CD14-positive monocyte (primary cell): Measurements from ENCODE around the gene PHLDA3. TPM values are rescaled to one million over a fixed set of nuclear protein-coding genes. Genes with fewer than 3 reads are reported as not detected.

Experiments
- DNase-seq, 3 donors: peaks; one replicate each; pipeline ENCODE4 v3.0.0-alpha.2; 2011 to 2022
- H2AFZ ChIP-seq: 2 replicates; pipeline ENCODE4 v1.6.0; 2012; ENCODE audit warnings: mild to moderate bottlenecking, low read depth, low read length, inconsistent platforms; ENCODE audit not compliant: insufficient read depth, poor library complexity, severe bottlenecking
- H3K27ac ChIP-seq, 2 donors: 1 replicate in 1 of 2; 2 replicates in 1 of 2; pipeline ENCODE4 v1.5.1; 2012 to 2013; ENCODE audit warnings: low read length in 2 of 2, control low read depth in 1 of 2, inconsistent platforms in 1 of 2, low read depth in 1 of 2, mild to moderate bottlenecking in 1 of 2
- H3K27me3 ChIP-seq, 2 donors: one replicate each; pipeline versions ENCODE4 v1.6.0 to v1.6.1; 2011 to 2013; ENCODE audit warnings: low read length in 2 of 2; ENCODE audit not compliant: control insufficient read depth in 2 of 2, insufficient read depth in 2 of 2
- H3K36me3 ChIP-seq, 2 donors: replicated peaks in 1 of 2; 1 replicate in 1 of 2; 2 replicates in 1 of 2; pipeline versions ENCODE4 v1.5.1 to v1.6.1; 2012 to 2013; ENCODE audit warnings: low read length in 2 of 2, control low read depth in 1 of 2, inconsistent platforms in 1 of 2, mild to moderate bottlenecking in 1 of 2; ENCODE audit not compliant: insufficient read depth in 2 of 2, control insufficient read depth in 1 of 2
- H3K4me1 ChIP-seq, 2 donors: 1 replicate in 1 of 2; 2 replicates in 1 of 2; pipeline versions ENCODE4 v1.5.1 to v1.6.1; 2012 to 2013; ENCODE audit warnings: low read length in 2 of 2, control low read depth in 1 of 2, inconsistent platforms in 1 of 2, mild to moderate bottlenecking in 1 of 2, moderate library complexity in 1 of 2; ENCODE audit not compliant: insufficient read depth in 2 of 2, control insufficient read depth in 1 of 2
- H3K4me2 ChIP-seq: replicated peaks from 2 replicates; pipeline ENCODE3; 2012; ENCODE audit warnings: low read length, moderate library complexity, mild to moderate bottlenecking; ENCODE audit not compliant: poor library complexity, severe bottlenecking; ENCODE audit errors: extremely low read depth
- H3K4me3 ChIP-seq, 3 experiments: fragments of 200-600 bp in 1 of 3; sonication (generic) in 1 of 3; replicated peaks in 1 of 3; 1 replicate in 2 of 3; 2 replicates in 1 of 3; pipeline ENCODE4 v1.5.1; 2011 to 2013; ENCODE audit warnings: low read length in 3 of 3, mild to moderate bottlenecking in 3 of 3, control low read depth in 2 of 3, low read depth in 2 of 3, inconsistent platforms in 1 of 3, moderate library complexity in 1 of 3
- H3K79me2 ChIP-seq: 2 replicates; pipeline ENCODE4 v1.6.0; 2012; ENCODE audit warnings: mild to moderate bottlenecking, control low read depth, inconsistent platforms, low read length, moderate library complexity; ENCODE audit not compliant: insufficient read depth
- H3K9ac ChIP-seq: 2 replicates; pipeline ENCODE4 v1.6.0; 2017; ENCODE audit warnings: low read length, mild to moderate bottlenecking; ENCODE audit not compliant: insufficient read depth, poor library complexity, severe bottlenecking
- H3K9me3 ChIP-seq, 2 donors: replicated peaks in 1 of 2; 1 replicate in 1 of 2; 2 replicates in 1 of 2; pipeline versions ENCODE4 v1.5.1 to v1.6.1; 2012 to 2013; ENCODE audit warnings: low read length in 2 of 2, control low read depth in 1 of 2; ENCODE audit not compliant: control insufficient read depth in 1 of 2, insufficient read depth in 1 of 2
- H4K20me1 ChIP-seq: 2 replicates; pipeline ENCODE4 v1.6.0; 2012; ENCODE audit warnings: mild to moderate bottlenecking, low read length, control low read depth, moderate library complexity; ENCODE audit not compliant: insufficient read depth
- H3K27ac Mint-ChIP-seq, 7 donors: one replicate each; pipeline ENCODE4 v1.8.0; 2020; ENCODE audit warnings: mild to moderate bottlenecking in 7 of 7, mixed read lengths in 7 of 7, moderate library complexity in 6 of 7, inconsistent platforms in 2 of 7
- H3K27me3 Mint-ChIP-seq, 3 donors: one replicate each; pipeline ENCODE4 v1.8.0; 2021 to 2022; ENCODE audit warnings: low read depth in 3 of 3, mild to moderate bottlenecking in 3 of 3, mixed read lengths in 3 of 3, moderate library complexity in 3 of 3, inconsistent platforms in 1 of 3
- H3K36me3 Mint-ChIP-seq, 2 donors: one replicate each; pipeline ENCODE4 v1.8.0; 2020; ENCODE audit warnings: mixed read lengths in 2 of 2, inconsistent platforms in 1 of 2, mild to moderate bottlenecking in 1 of 2
- H3K4me1 Mint-ChIP-seq: one replicate; pipeline ENCODE4 v1.8.0; 2020; ENCODE audit warnings: mild to moderate bottlenecking, mixed read lengths
- H3K4me3 Mint-ChIP-seq, 2 donors: one replicate each; pipeline ENCODE4 v1.8.0; 2020; ENCODE audit warnings: mild to moderate bottlenecking in 2 of 2, mixed read lengths in 2 of 2, moderate library complexity in 1 of 2
- H3K9me3 Mint-ChIP-seq, 7 donors: one replicate each; pipeline ENCODE4 v1.8.0; 2020 to 2022; ENCODE audit warnings: mixed read lengths in 7 of 7, mild to moderate bottlenecking in 6 of 7, moderate library complexity in 6 of 7, inconsistent platforms in 2 of 7
- WGBS: methylation state at CpG from one replicate; pipeline ENCODE4 v1.1.5; 2013; ENCODE audit warnings: missing lambda C conversion rate; ENCODE audit not compliant: insufficient coverage; 5-methylcytosine and 5-hydroxymethylcytosine counted together
- intact Hi-C, 2 donors: fragments of 100-400 bp; cut with micrococcal nuclease; formaldehyde crosslinking; loops; one replicate each; pipeline versions ENCODE4 v1.15.0 to v1.15.1; 2023
- polyA plus RNA-seq, 3 donors: library from polyadenylated mRNA; depleted of rRNA in 1 of 3; unstranded in 2 of 3; stranded (reverse) in 1 of 3; fragments of 300-500 nt in 2 of 3; fragments of >200 nt in 1 of 3; fragmentation: Illumina TruSeq in 2 of 3; gene quantifications; 1 replicate in 2 of 3; 2 replicates in 1 of 3; pipeline ENCODE4 v1.2.3, GENCODE V29; 2012 to 2021
- TF ChIP-seq, protein P1 (sequence below): fragments of 200-600 bp; IDR thresholded peaks from one replicate; pipeline ENCODE4 v1.8.0; 2022; ENCODE audit warnings: antibody characterized with exemption, mild to moderate bottlenecking

The PHLDA3 gene
- polyA plus RNA-seq, 3 donors = 0.08 TPM; not detected in 2

DNA sequence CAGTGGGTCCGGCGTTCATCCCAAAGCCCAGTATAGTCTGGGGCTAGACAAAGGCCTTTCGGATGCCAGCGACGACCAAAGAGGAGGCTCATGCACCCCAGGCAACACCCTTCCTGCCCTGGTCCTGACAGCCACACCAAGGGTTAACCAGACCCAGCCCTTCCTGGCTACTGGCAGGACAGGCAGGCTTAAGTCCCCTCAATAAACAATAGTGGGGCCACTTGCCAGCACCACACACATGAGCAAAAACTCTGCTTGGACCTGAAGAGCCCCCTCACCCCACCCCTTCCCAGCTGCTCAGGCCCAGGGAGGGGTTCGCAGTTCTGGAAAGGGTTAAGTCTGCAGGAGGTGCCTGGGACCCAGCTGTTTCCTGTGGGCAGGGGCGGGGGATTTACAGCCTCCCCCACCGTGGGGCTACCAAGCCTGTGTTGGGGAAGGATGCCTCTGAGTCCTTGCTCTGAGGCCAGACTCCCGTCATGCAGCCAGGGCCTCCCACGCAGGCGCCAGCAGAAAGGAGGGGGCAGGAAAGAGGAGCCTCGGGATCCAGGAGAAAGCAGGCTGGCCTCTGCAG lies 18.2 kb downstream of the PHLDA3 start:
- Mint-ChIP-seq H3K4me3 (no peak overlapping the region), H3K9me3 (no peaks in the 10 kb centered on the region), H3K27ac (peak overlapping the region in 1 of 7 donors; percentile 54), H3K27me3 (peaks cover 8 to 17% (median 13%) of the 10 kb centered on the region in 3 donors), H3K36me3 (no peaks in the 10 kb centered on the region), H3K4me1 (peaks cover 22% of the 10 kb centered on the region)
- peak overlapping the region; percentile 46 for H2AFZ ChIP-seq
- no peak for DNase-seq
- no peak overlapping the region for H3K4me3 ChIP-seq
- intact Hi-C loops = no loop called here
- TF ChIP-seq, protein P1, sequence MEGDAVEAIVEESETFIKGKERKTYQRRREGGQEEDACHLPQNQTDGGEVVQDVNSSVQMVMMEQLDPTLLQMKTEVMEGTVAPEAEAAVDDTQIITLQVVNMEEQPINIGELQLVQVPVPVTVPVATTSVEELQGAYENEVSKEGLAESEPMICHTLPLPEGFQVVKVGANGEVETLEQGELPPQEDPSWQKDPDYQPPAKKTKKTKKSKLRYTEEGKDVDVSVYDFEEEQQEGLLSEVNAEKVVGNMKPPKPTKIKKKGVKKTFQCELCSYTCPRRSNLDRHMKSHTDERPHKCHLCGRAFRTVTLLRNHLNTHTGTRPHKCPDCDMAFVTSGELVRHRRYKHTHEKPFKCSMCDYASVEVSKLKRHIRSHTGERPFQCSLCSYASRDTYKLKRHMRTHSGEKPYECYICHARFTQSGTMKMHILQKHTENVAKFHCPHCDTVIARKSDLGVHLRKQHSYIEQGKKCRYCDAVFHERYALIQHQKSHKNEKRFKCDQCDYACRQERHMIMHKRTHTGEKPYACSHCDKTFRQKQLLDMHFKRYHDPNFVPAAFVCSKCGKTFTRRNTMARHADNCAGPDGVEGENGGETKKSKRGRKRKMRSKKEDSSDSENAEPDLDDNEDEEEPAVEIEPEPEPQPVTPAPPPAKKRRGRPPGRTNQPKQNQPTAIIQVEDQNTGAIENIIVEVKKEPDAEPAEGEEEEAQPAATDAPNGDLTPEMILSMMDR = no peak
- no peak overlapping the region for H3K9ac ChIP-seq
- no peaks in the 10 kb centered on the region for H3K9me3 ChIP-seq
- no peaks in the 10 kb centered on the region for H4K20me1 ChIP-seq
- WGBS = 31% methylated on average over 11 of the region's 12 CpGs
- H3K27ac ChIP-seq = no peak overlapping the region
- H3K79me2 ChIP-seq = no peaks in the 10 kb centered on the region
- H3K4me1 ChIP-seq = peaks cover 12 to 17% of the 10 kb centered on the region in 2 donors
- H3K36me3 ChIP-seq = no peaks in the 10 kb centered on the region
- no peak overlapping the region for H3K4me2 ChIP-seq
- no peaks in the 10 kb centered on the region for H3K27me3 ChIP-seq

GRCh38 chr1:201448990-201449389 lies 20.0 kb downstream of the PHLDA3 start:
- no peak overlapping the region for H3K4me3 Mint-ChIP-seq
- peak overlapping the region; percentile 15 for H3K9ac ChIP-seq

More at GRCh38 chr1:201448990-201449389, 20.0 kb downstream of the PHLDA3 start:
- Histone ChIP-seq H3K9me3 (no peaks in the 10 kb centered on the region), H3K4me1 (peaks cover 11 to 14% of the 10 kb centered on the region in 2 donors), H3K36me3 (no peaks in the 10 kb centered on the region), H3K27ac (no peak overlapping the region), H3K79me2 (no peaks in the 10 kb centered on the region), H3K4me3 (no peak overlapping the region), H3K27me3 (no peaks in the 10 kb centered on the region), H2AFZ (no peak overlapping the region), H4K20me1 (no peaks in the 10 kb centered on the region), H3K4me2 (no peak overlapping the region)
- Mint-ChIP-seq H3K27me3 (peaks cover 8 to 17% (median 16%) of the 10 kb centered on the region in 3 donors), H3K4me1 (peaks cover 17% of the 10 kb centered on the region), H3K36me3 (no peaks in the 10 kb centered on the region), H3K27ac (no peak overlapping the region), H3K9me3 (peaks cover 0 to 3% (median 0%) of the 10 kb centered on the region in 7 donors)
- DNase-seq = no peak
- WGBS = 100% methylated on average over 4 of the region's 5 CpGs
- TF ChIP-seq, protein P1 = no peak
- intact Hi-C loops = loop anchor here in 1 of 2 donors (5.0 kb wide), 1 partner anchor 63 kb away; no protein-coding TSS in a partner anchor
